OCI-LY3 (cell line): ENCODE measurements around the gene PAIP2.

Experiments
- EZH2phosphoT487 ChIP-seq: fragments of 200-600 bp; shearing (Covaris generic); IDR thresholded peaks from 2 replicates; pipeline ENCODE4 v1.6.1; 2018; ENCODE audit warnings: antibody characterized with exemption, mixed run types, low read depth
- TF ChIP-seq, protein P1 (sequence below): fragments of 200-600, 300-600 bp; sonication (generic); IDR thresholded peaks from 2 replicates; pipeline ENCODE4 v1.5.1; 2014; ENCODE audit warnings: antibody characterized with exemption, low read length, low read depth

DNA sequence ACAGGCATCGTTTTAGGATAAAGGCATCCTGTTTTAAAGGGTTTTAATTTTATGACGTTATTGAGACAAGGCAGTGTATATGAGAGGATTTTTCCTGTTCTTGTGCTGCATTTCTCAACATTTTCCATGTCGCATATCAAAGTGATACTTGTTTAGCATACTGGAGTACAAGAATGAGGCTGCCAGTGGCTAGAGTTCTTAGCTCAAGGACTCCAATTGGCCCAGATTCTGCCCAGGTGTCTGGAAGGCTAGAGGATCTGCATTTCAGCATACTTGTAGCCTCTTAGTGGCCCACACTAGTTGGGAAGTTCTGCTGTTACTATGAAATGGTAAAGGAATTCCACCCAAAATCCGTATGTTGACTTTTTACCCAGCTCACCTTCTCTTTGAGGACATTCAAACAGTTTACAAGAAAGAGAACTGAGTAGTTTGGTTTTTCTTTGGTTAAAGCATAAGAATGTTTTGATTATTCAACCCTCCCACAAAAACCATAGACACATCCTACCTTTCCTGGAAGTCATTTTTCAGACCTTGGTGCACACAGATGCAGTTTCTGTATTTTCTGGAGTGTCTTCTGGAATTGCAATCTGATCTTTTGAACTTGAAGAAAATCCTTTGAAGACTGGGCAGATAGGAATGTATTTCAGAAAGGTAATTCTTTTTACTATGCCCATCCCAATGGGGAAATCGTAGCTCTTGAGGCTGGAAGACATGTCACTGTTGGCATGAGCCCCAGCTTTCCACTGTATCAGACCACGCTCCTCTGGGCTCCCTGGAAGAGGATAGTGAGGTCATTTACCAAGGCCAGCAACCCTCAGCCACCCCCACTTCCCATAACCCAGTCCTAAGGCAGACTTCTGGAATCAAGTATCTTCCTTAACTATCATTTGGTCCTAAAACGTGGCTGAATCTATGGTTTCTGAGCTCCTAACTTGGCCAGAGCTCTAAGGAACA, 30.1 kb downstream of the PAIP2 start:
- TF ChIP-seq, protein P1, sequence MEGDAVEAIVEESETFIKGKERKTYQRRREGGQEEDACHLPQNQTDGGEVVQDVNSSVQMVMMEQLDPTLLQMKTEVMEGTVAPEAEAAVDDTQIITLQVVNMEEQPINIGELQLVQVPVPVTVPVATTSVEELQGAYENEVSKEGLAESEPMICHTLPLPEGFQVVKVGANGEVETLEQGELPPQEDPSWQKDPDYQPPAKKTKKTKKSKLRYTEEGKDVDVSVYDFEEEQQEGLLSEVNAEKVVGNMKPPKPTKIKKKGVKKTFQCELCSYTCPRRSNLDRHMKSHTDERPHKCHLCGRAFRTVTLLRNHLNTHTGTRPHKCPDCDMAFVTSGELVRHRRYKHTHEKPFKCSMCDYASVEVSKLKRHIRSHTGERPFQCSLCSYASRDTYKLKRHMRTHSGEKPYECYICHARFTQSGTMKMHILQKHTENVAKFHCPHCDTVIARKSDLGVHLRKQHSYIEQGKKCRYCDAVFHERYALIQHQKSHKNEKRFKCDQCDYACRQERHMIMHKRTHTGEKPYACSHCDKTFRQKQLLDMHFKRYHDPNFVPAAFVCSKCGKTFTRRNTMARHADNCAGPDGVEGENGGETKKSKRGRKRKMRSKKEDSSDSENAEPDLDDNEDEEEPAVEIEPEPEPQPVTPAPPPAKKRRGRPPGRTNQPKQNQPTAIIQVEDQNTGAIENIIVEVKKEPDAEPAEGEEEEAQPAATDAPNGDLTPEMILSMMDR, result no peak
- TF ChIP-seq EZH2phosphoT487, result no peak
